HL-60/S4 treated with phorbol 12-myristate 13-acetate at 8.2 ng/mL for 4 days and 3 days (cell line): ENCODE measurements around the gene KIAA2012.

Experiments used
- in situ Hi-C: fragments of 300-500 bp; cut with MboI; formaldehyde crosslinking; loops from 2 replicates; pipeline ENCODE4 v1.15.0; 2022; ENCODE audit warnings: low sequenced_read_pairs

Gene KIAA2012

GRCh38 chr2:202072737-202073401 is at the start of gene KIAA2012:
Gene KIAA2012 (plus strand): TSS chr2:202073255. CDS start chr2:202073628, 373 bp downstream.
- in situ Hi-C loops = no loop called here

GRCh38 chr2:202023904-202024266 is 49.2 kb upstream of the KIAA2012 start:
- in situ Hi-C loops = no loop called here

- in situ Hi-C loops = no loop called here
Observed at GRCh38 chr2:202024871-202025270, 48.2 kb upstream of the KIAA2012 start.

DNA sequence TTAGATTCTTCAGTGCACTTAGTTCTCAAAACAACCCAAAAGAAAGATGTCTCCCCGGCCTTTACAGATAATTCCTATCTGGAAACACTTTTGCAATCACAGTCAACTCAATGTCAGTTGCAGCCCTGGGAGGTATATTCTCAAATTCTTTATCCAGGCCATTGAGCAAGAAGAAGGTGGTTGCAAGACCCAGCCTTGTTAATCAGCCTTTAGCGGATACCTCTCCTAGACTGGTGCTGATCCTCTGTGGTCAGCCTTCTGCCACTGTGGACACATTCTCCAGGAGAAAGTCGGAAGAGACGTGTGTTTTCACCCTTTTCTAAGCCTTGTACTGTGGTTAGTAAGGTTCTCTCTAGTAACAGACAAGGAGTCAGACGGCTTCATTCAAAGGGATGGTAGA is 47.2 kb upstream of the KIAA2012 start:
- in situ Hi-C loops = no loop called here

DNA sequence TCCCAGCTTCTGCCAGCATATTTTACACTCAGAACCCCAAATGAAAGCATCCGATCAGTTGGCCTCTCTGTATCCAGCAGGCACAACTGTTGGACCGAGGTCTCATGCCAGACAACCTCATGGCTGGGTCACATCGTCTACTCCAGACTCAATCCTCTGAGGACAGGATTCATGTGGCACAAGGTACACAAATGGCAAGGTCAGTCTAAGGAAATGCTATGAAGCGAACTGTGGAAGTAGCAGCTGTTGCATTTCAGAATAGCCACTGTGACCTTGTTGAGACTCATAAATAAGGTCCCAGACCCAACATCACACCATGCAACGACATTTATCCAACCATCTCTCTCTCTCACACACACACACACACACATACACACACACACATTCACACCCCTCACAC is 46.5 kb upstream of the KIAA2012 start:
- in situ Hi-C loops = no loop called here

DNA sequence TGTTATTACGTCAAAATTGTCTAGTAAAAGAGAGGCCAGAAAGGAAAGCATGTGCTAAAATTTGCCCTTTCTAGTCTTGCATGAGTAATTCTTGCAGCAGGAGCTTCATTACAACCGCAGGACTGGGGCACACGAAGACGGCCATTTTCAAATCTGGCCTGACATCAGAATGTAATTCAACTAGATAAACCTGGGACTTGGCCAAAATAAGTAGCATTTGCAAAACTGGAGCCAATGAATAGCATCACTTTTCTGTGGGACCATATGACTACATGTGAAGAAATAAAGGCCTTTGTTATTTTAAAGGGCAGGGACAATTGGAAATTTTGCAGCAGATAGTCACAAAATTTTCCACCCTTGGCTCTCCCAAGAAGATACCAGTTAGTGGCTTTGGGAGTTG is 42.4 kb upstream of the KIAA2012 start:
- in situ Hi-C loops = no loop called here

- in situ Hi-C loops = no loop called here
Observed at GRCh38 chr2:202031246-202031951, 41.7 kb upstream of the KIAA2012 start.

DNA sequence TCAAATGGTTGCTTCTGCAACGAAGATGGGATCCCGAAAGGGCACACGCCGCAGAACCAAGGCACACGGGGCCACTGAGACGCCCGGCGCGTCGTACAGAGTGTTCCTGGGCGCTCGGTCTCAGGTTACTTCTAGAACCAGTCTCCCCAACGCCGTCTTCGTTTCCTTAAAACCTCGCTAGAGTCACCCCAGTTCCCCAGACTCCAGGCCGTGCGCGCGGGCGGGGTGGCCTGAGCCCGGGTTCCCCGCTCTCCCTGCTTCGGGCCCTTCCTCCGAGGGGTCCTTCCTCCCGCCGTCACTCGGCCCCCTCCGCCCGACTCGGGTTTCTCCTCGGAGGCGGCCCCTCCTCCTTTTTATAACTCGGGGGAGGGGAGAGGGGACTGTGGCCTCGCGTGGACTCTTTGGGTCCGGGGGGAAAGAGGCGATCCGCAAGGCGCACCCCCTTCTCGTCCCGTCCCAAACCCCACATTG is 40.2 kb upstream of the KIAA2012 start:
- in situ Hi-C loops = no loop called here

- in situ Hi-C loops = no loop called here
Observed at GRCh38 chr2:202033317-202034248, 39.5 kb upstream of the KIAA2012 start, which contains the start of gene FZD7. Gene FZD7 (plus strand): TSS chr2:202033855. CDS start chr2:202034648, 793 bp downstream.

DNA sequence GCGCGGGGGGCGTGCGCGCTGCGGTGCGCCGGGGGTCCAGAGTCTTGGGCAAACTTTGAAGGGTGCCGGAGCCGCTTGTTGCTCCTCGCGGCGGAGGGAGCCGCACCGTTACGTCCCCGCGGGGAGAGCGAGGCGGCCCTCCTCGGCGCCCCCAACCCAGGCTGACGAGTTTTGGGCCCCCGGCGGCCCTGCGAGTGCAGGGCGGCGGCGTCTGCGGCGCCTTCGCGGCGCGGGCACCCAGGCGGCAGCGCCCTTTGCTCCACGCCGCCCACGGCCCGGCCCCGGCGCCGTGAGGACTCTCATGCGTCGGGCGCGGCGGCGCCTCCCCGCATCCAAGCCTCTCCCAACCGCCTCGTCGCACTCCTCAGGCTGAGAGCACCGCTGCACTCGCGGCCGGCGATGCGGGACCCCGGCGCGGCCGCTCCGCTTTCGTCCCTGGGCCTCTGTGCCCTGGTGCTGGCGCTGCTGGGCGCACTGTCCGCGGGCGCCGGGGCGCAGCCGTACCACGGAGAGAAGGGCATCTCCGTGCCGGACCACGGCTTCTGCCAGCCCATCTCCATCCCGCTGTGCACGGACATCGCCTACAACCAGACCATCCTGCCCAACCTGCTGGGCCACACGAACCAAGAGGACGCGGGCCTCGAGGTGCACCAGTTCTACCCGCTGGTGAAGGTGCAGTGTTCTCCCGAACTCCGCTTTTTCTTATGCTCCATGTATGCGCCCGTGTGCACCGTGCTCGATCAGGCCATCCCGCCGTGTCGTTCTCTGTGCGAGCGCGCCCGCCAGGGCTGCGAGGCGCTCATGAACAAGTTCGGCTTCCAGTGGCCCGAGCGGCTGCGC is 38.6 kb upstream of the KIAA2012 start:
- in situ Hi-C loops = no loop called here

DNA sequence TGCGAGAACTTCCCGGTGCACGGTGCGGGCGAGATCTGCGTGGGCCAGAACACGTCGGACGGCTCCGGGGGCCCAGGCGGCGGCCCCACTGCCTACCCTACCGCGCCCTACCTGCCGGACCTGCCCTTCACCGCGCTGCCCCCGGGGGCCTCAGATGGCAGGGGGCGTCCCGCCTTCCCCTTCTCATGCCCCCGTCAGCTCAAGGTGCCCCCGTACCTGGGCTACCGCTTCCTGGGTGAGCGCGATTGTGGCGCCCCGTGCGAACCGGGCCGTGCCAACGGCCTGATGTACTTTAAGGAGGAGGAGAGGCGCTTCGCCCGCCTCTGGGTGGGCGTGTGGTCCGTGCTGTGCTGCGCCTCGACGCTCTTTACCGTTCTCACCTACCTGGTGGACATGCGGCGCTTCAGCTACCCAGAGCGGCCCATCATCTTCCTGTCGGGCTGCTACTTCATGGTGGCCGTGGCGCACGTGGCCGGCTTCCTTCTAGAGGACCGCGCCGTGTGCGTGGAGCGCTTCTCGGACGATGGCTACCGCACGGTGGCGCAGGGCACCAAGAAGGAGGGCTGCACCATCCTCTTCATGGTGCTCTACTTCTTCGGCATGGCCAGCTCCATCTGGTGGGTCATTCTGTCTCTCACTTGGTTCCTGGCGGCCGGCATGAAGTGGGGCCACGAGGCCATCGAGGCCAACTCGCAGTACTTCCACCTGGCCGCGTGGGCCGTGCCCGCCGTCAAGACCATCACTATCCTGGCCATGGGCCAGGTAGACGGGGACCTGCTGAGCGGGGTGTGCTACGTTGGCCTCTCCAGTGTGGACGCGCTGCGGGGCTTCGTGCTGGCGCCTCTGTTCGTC is 37.7 kb upstream of the KIAA2012 start:
- in situ Hi-C loops = no loop called here

DNA sequence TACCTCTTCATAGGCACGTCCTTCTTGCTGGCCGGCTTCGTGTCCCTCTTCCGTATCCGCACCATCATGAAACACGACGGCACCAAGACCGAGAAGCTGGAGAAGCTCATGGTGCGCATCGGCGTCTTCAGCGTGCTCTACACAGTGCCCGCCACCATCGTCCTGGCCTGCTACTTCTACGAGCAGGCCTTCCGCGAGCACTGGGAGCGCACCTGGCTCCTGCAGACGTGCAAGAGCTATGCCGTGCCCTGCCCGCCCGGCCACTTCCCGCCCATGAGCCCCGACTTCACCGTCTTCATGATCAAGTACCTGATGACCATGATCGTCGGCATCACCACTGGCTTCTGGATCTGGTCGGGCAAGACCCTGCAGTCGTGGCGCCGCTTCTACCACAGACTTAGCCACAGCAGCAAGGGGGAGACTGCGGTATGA is 37.1 kb upstream of the KIAA2012 start:
- in situ Hi-C loops = no loop called here

GRCh38 chr2:202036601-202037037 is 36.4 kb upstream of the KIAA2012 start:
- in situ Hi-C loops = no loop called here

- in situ Hi-C loops = no loop called here
Observed at GRCh38 chr2:202037086-202037485, 36.0 kb upstream of the KIAA2012 start.

GRCh38 chr2:202038471-202039277 is 34.4 kb upstream of the KIAA2012 start:
- in situ Hi-C loops = no loop called here

GRCh38 chr2:202039278-202040078 is 33.6 kb upstream of the KIAA2012 start:
- in situ Hi-C loops = no loop called here

DNA sequence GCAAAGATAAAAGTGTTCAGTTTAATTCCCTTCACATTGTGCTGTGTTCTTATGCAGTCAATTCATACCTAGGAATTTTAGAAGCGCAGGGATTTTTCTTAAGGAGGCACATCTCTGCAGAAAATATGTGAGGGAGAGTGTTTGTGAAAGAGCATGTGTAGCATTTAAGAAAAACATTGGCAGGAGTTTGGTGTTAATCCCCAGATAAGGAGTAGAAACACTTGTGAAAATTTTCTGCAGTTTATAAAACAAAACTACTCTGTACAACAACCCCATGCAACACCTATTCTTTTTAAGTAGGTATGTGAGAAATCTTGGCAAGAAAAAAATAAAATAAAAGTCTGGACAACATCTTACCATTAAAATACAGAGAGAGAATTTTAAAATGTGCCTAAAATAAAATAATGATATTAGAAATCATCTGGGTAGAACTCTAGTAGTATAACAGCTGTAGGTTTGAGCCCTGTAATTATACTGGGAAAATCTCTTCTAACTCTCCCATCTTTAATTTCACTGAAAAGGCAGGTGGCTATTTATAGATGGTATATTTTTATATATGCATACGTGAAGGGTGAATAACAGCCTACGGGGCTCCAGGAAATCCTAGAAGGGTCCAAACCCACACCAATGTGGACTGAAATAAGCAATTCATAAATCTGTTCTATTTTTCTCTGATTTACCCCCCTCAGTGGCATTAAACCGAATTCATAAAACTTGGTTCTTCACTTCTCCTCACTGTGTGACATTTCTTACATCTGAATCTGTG is 32.8 kb upstream of the KIAA2012 start:
- in situ Hi-C loops = no loop called here
